ENCODE data around the gene COL4A2.
A peak's percentile ranks its signal among the peaks of the same experiment; 100 is the strongest.

The COL4A2 gene

GRCh38 chr13:110377826-110378201 lies 70.7 kb downstream of the COL4A2 start:
- Mint-ChIP-seq H3K27me3 (peaks cover 14% of the 10 kb centered on the region), H3K27ac (no peak overlapping the region), H3K36me3 (no peaks in the 10 kb centered on the region), H3K4me1 (no peaks in the 10 kb centered on the region), H3K9me3 (peaks cover 8% of the 10 kb centered on the region), H3K4me3 (no peak overlapping the region)
- CTCF ChIA-PET: no interaction called here
- no peak for DNase-seq

GRCh38 chr13:110379358-110379757 lies 72.3 kb downstream of the COL4A2 start:
- Mint-ChIP-seq H3K27me3 (peaks cover 15% of the 10 kb centered on the region), H3K9me3 (peaks cover 8% of the 10 kb centered on the region), H3K36me3 (no peaks in the 10 kb centered on the region), H3K4me1 (no peaks in the 10 kb centered on the region), H3K4me3 (no peak overlapping the region), H3K27ac (no peak overlapping the region)
- CTCF ChIA-PET: no interaction called here
- DNase-seq: no peak

- Mint-ChIP-seq H3K4me1 (no peaks in the 10 kb centered on the region), H3K27ac (no peak overlapping the region), H3K9me3 (peaks cover 10% of the 10 kb centered on the region), H3K4me3 (no peak overlapping the region), H3K36me3 (no peaks in the 10 kb centered on the region), H3K27me3 (peaks cover 21% of the 10 kb centered on the region)
- DNase-seq: no peak
- CTCF ChIA-PET: no interaction called here
Observed at GRCh38 chr13:110379905-110380341, 72.8 kb downstream of the COL4A2 start.

GRCh38 chr13:110380359-110381028 lies 73.4 kb downstream of the COL4A2 start:
- H3K4me1 Mint-ChIP-seq: no peaks in the 10 kb centered on the region
- H3K9me3 Mint-ChIP-seq: peaks cover 12% of the 10 kb centered on the region
- no peak for DNase-seq
- no peak overlapping the region for H3K27ac Mint-ChIP-seq
- CTCF ChIA-PET: no interaction called here
- peaks cover 16% of the 10 kb centered on the region for H3K27me3 Mint-ChIP-seq
- no peak overlapping the region for H3K4me3 Mint-ChIP-seq
- no peaks in the 10 kb centered on the region for H3K36me3 Mint-ChIP-seq

- Mint-ChIP-seq H3K27ac (no peak overlapping the region), H3K27me3 (peaks cover 16% of the 10 kb centered on the region), H3K4me3 (no peak overlapping the region), H3K9me3 (peaks cover 15% of the 10 kb centered on the region), H3K4me1 (no peaks in the 10 kb centered on the region), H3K36me3 (no peaks in the 10 kb centered on the region)
- no peak for DNase-seq
- CTCF ChIA-PET: no interaction called here
Observed at GRCh38 chr13:110381029-110381360, 73.9 kb downstream of the COL4A2 start.

- H3K4me1 Mint-ChIP-seq: no peaks in the 10 kb centered on the region
- no peak overlapping the region for H3K27ac Mint-ChIP-seq
- H3K27me3 Mint-ChIP-seq: peaks cover 22% of the 10 kb centered on the region
- H3K9me3 Mint-ChIP-seq: peaks cover 18% of the 10 kb centered on the region
- DNase-seq: no peak
- no peaks in the 10 kb centered on the region for H3K36me3 Mint-ChIP-seq
- CTCF ChIA-PET: no interaction called here
- no peak overlapping the region for H3K4me3 Mint-ChIP-seq
Observed at GRCh38 chr13:110382229-110382628, 75.1 kb downstream of the COL4A2 start.

GRCh38 chr13:110382830-110383229 lies 75.7 kb downstream of the COL4A2 start:
- Mint-ChIP-seq H3K4me3 (no peak overlapping the region), H3K27me3 (peaks cover 28% of the 10 kb centered on the region), H3K36me3 (no peaks in the 10 kb centered on the region), H3K9me3 (peaks cover 18% of the 10 kb centered on the region), H3K4me1 (peaks cover 2% of the 10 kb centered on the region), H3K27ac (no peak overlapping the region)
- CTCF ChIA-PET: no interaction called here
- no peak for DNase-seq

- H3K36me3 Mint-ChIP-seq: no peaks in the 10 kb centered on the region
- no peak overlapping the region for H3K4me3 Mint-ChIP-seq
- peak; percentile 35 for DNase-seq
- CTCF ChIA-PET: interaction anchor here (0.7 kb wide), 1 partner anchor 23 kb away, joined by 3 read pairs; no protein-coding TSS in a partner anchor
- H3K9me3 Mint-ChIP-seq: peaks cover 10% of the 10 kb centered on the region
- H3K4me1 Mint-ChIP-seq: peaks cover 11% of the 10 kb centered on the region
- H3K27me3 Mint-ChIP-seq: peaks cover 53% of the 10 kb centered on the region
- no peak overlapping the region for H3K27ac Mint-ChIP-seq
Observed at GRCh38 chr13:110387451-110388107, 80.5 kb downstream of the COL4A2 start.

- Mint-ChIP-seq H3K4me1 (peaks cover 11% of the 10 kb centered on the region), H3K27ac (no peak overlapping the region), H3K4me3 (no peak overlapping the region), H3K36me3 (no peaks in the 10 kb centered on the region), H3K27me3 (peaks cover 58% of the 10 kb centered on the region), H3K9me3 (peaks cover 10% of the 10 kb centered on the region)
- no peak for DNase-seq
- CTCF ChIA-PET: no interaction called here
Observed at GRCh38 chr13:110388108-110388943, 81.2 kb downstream of the COL4A2 start.

- DNase-seq: no peak
- H3K27me3 Mint-ChIP-seq: peaks cover 64% of the 10 kb centered on the region
- H3K36me3 Mint-ChIP-seq: no peaks in the 10 kb centered on the region
- CTCF ChIA-PET: no interaction called here
- no peak overlapping the region for H3K4me3 Mint-ChIP-seq
- H3K27ac Mint-ChIP-seq: no peak overlapping the region
- peaks cover 6% of the 10 kb centered on the region for H3K9me3 Mint-ChIP-seq
- peaks cover 11% of the 10 kb centered on the region for H3K4me1 Mint-ChIP-seq
Observed at GRCh38 chr13:110390567-110390966, 83.5 kb downstream of the COL4A2 start.

GRCh38 chr13:110391273-110391672 lies 84.2 kb downstream of the COL4A2 start:
- H3K4me3 Mint-ChIP-seq: no peak overlapping the region
- H3K27ac Mint-ChIP-seq: no peak overlapping the region
- CTCF ChIA-PET: no interaction called here
- H3K36me3 Mint-ChIP-seq: no peaks in the 10 kb centered on the region
- peaks cover 64% of the 10 kb centered on the region for H3K27me3 Mint-ChIP-seq
- H3K9me3 Mint-ChIP-seq: peaks cover 1% of the 10 kb centered on the region
- DNase-seq: no peak
- peaks cover 11% of the 10 kb centered on the region for H3K4me1 Mint-ChIP-seq

- H3K36me3 Mint-ChIP-seq: no peaks in the 10 kb centered on the region
- CTCF ChIA-PET: no interaction called here
- no peak overlapping the region for H3K27ac Mint-ChIP-seq
- H3K4me3 Mint-ChIP-seq: no peak overlapping the region
- peaks cover 10% of the 10 kb centered on the region for H3K4me1 Mint-ChIP-seq
- H3K9me3 Mint-ChIP-seq: no peaks in the 10 kb centered on the region
- H3K27me3 Mint-ChIP-seq: peaks cover 57% of the 10 kb centered on the region
- no peak for DNase-seq
Observed at GRCh38 chr13:110392510-110393240, 85.6 kb downstream of the COL4A2 start.

GRCh38 chr13:110393761-110394160 lies 86.7 kb downstream of the COL4A2 start:
- Mint-ChIP-seq H3K4me1 (peaks cover 2% of the 10 kb centered on the region), H3K27ac (no peak overlapping the region), H3K9me3 (no peaks in the 10 kb centered on the region), H3K36me3 (no peaks in the 10 kb centered on the region), H3K27me3 (peaks cover 57% of the 10 kb centered on the region), H3K4me3 (no peak overlapping the region)
- DNase-seq: no peak
- CTCF ChIA-PET: no interaction called here

- Mint-ChIP-seq H3K9me3 (no peaks in the 10 kb centered on the region), H3K27ac (no peak overlapping the region), H3K4me3 (no peak overlapping the region), H3K4me1 (no peaks in the 10 kb centered on the region), H3K27me3 (peaks cover 57% of the 10 kb centered on the region), H3K36me3 (no peaks in the 10 kb centered on the region)
- no peak for DNase-seq
- CTCF ChIA-PET: no interaction called here
Observed at GRCh38 chr13:110394371-110394841, 87.3 kb downstream of the COL4A2 start.
